Glutamatergic neuron (in vitro differentiated cells): ENCODE measurements around the gene SURF2. TPM values are rescaled to one million over a fixed set of nuclear protein-coding genes. Genes with fewer than 3 reads are reported as not detected.
A peak's percentile ranks its signal among the peaks of the same experiment; 100 is the strongest.

ENCODE experiments used
- DNase-seq: peaks from one replicate; pipeline ENCODE4 v3.0.0; 2022
- H3K27ac Mint-ChIP-seq: one replicate; pipeline ENCODE4 v1.8.0; 2020; ENCODE audit warnings: mild to moderate bottlenecking, mixed read lengths, inconsistent platforms; ENCODE audit not compliant: unreplicated experiment
- H3K27me3 Mint-ChIP-seq: one replicate; pipeline ENCODE4 v1.8.0; 2020; ENCODE audit warnings: mild to moderate bottlenecking, moderate library complexity, mixed read lengths, inconsistent platforms; ENCODE audit not compliant: unreplicated experiment
- H3K36me3 Mint-ChIP-seq: one replicate; pipeline ENCODE4 v1.8.0; 2020; ENCODE audit warnings: mild to moderate bottlenecking, mixed read lengths, inconsistent platforms; ENCODE audit not compliant: unreplicated experiment
- H3K4me1 Mint-ChIP-seq: one replicate; pipeline ENCODE4 v1.8.0; 2020; ENCODE audit warnings: mild to moderate bottlenecking, low read depth, mixed read lengths, inconsistent platforms; ENCODE audit not compliant: unreplicated experiment
- H3K4me3 Mint-ChIP-seq: one replicate; pipeline ENCODE4 v1.8.0; 2020; ENCODE audit warnings: mild to moderate bottlenecking, mixed read lengths, inconsistent platforms; ENCODE audit not compliant: unreplicated experiment
- H3K9me3 Mint-ChIP-seq: one replicate; pipeline ENCODE4 v1.8.0; 2020; ENCODE audit warnings: mild to moderate bottlenecking, moderate library complexity, mixed read lengths, inconsistent platforms; ENCODE audit not compliant: unreplicated experiment
- total RNA-seq: library from RNA; stranded (reverse); fragmentation: NEBNext Ultra II Directional; extraction: Animal tissue kit (Norgen Biotek cat#: 25700); gene quantifications from one replicate; pipeline ENCODE4 v1.2.1, GENCODE V29; 2021; ENCODE audit not compliant: unreplicated experiment
- TF ChIP-seq, protein P1 (sequence below): fragments of 200-600 bp; sonication (generic); IDR thresholded peaks from one replicate; pipeline ENCODE4 v1.5.0; 2021; ENCODE audit not compliant: partially characterized antibody, unreplicated experiment

SURF2 gene
- total RNA-seq, 1 donor from 2014 or later, result 24.0 TPM

DNA sequence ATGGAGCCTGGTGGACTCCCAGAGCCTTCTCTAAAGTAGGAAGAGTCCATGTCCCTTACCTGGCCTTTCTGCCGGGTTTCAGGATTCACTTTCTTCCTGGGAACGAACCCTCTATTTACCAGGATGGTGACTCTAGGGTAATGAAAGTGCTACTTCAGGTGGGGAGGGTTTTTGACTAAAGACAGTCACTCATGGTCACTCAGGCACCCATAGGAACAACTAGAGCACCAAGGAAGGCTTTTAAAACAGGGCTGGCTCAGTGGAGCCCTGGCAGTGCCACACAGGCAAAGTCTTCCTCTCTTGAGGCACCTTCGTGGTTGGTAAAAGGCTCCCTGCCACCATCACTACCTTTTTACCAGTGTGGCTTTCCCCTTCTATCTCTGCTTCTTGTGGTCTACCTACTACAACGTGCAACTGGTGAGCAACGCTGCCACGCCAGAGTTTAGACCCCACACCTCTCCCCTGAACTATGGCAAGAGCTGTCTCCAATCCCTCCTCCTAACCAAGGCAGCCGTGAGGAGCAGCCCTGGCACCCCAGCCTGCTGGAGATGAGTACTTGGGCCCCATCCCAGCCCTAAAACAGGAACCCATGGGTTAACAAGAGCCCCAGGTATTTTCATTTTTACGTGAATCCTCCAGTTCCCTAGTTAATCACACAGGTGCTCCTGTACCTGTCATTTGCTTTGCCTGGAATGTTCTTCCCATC, 3.6 kb upstream of the SURF2 start:
- peaks cover 6% of the 10 kb centered on the region for H3K27me3 Mint-ChIP-seq
- peaks cover 17% of the 10 kb centered on the region for H3K36me3 Mint-ChIP-seq
- TF ChIP-seq, protein P1, sequence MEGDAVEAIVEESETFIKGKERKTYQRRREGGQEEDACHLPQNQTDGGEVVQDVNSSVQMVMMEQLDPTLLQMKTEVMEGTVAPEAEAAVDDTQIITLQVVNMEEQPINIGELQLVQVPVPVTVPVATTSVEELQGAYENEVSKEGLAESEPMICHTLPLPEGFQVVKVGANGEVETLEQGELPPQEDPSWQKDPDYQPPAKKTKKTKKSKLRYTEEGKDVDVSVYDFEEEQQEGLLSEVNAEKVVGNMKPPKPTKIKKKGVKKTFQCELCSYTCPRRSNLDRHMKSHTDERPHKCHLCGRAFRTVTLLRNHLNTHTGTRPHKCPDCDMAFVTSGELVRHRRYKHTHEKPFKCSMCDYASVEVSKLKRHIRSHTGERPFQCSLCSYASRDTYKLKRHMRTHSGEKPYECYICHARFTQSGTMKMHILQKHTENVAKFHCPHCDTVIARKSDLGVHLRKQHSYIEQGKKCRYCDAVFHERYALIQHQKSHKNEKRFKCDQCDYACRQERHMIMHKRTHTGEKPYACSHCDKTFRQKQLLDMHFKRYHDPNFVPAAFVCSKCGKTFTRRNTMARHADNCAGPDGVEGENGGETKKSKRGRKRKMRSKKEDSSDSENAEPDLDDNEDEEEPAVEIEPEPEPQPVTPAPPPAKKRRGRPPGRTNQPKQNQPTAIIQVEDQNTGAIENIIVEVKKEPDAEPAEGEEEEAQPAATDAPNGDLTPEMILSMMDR, result no peak
- H3K9me3 Mint-ChIP-seq, result peaks cover 17% of the 10 kb centered on the region
- H3K4me1 Mint-ChIP-seq, result peaks cover 22% of the 10 kb centered on the region
- DNase-seq, result no peak
- H3K27ac Mint-ChIP-seq, result peak overlapping the region; percentile 55
- H3K4me3 Mint-ChIP-seq, result peak overlapping the region; percentile 9

DNA sequence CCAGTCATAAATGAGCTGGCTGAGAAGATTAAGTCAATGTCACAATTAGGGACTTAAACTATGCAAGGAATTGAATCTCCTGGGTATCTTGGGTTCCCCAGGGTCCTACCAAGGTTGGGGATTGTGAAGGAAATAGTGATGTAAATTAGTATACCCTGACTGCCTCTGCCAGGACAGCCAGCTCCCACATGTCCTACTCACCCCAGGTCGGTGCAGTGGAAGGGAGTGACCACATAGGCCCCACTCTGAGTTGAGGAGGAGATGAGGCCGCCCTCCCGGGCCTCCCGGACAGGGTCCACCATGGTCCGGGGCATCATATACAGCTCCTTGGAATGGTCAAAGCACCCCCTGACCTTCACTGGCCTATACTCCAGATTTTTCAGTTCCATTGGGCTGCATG, 2.8 kb upstream of the SURF2 start:
- Mint-ChIP-seq H3K9me3 (peaks cover 12% of the 10 kb centered on the region), H3K27me3 (peaks cover 7% of the 10 kb centered on the region), H3K4me3 (no peak overlapping the region), H3K36me3 (peaks cover 16% of the 10 kb centered on the region), H3K4me1 (peaks cover 22% of the 10 kb centered on the region), H3K27ac (peak overlapping the region; percentile 78)
- DNase-seq, result no peak
- TF ChIP-seq, protein P1, result no peak

DNA sequence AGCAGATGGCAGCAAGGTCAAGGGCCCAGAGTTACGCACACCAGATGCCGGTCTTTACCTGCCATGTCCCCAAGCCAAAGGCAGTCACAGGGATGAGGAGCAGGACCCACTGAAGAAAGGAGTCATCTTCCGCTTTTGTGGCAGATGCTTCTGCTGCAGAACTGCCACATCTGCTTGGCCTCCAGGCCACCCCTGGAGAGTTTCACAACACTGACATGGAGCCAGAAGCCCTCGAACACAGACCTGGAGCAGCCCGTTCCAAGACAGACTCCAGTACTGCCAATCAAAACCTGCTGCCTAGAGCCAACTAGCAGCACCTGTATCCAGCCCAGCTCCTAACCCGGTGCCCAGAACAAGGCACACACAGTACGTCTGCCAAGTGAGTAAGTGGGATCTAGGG, 1.6 kb upstream of the SURF2 start:
- peak overlapping the region; percentile 85 for H3K4me3 Mint-ChIP-seq
- H3K27ac Mint-ChIP-seq, result peak overlapping the region; percentile 85
- peaks cover 18% of the 10 kb centered on the region for H3K4me1 Mint-ChIP-seq
- TF ChIP-seq, protein P1, result no peak
- H3K27me3 Mint-ChIP-seq, result peaks cover 4% of the 10 kb centered on the region
- peaks cover 5% of the 10 kb centered on the region for H3K9me3 Mint-ChIP-seq
- no peak for DNase-seq
- peaks cover 4% of the 10 kb centered on the region for H3K36me3 Mint-ChIP-seq

DNA sequence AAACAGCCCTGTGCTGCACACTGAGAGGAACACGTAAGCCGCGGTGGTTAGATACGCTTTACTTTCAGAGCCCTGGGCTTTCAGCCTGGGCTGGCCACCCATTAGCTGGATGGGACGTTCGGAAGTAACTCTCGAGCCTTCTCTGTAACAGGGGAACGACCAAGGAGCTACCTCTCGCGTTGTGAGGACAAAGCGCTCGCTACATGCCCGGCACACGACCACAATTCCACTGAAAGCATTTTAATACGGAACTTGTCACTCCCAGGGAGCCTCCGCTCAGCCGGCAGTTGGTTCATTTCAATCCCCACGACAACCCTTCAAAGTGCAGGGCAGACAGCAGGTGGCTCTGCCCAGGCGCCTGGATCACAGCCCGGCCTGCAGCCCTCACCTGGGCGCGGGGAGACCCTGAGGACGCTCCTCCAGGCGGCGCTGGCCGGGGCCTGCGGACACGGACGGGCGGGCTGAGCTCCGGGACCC, 431 bp upstream of the SURF2 start:
- peaks cover 2% of the 10 kb centered on the region for H3K9me3 Mint-ChIP-seq
- H3K4me3 Mint-ChIP-seq, result peak overlapping the region; percentile 85
- TF ChIP-seq, protein P1, result no peak
- H3K27me3 Mint-ChIP-seq, result peaks cover 4% of the 10 kb centered on the region
- no peak for DNase-seq
- H3K4me1 Mint-ChIP-seq, result peaks cover 24% of the 10 kb centered on the region
- peak overlapping the region; percentile 91 for H3K27ac Mint-ChIP-seq
- peaks cover 3% of the 10 kb centered on the region for H3K36me3 Mint-ChIP-seq

DNA sequence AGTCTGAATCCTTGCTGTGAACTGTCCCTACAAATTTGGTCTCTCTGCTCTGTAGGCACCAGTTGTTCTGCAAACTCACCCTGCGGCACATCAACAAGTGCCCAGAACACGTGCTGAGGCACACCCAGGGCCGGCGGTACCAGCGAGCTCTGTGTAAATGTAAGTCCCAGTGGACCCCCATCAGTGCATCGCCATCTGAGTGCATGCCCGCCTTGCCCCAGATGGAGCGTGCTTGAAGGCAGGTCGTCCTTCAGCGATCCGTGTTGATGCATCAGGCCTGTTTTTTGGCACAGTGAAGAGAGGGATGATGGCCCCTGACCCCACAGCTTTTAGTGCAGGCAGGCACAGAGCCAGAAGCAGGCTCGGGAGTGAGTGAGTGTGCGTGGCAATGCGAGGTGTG, 1.3 kb downstream of the SURF2 start:
- Mint-ChIP-seq H3K9me3 (peaks cover 2% of the 10 kb centered on the region), H3K4me1 (peaks cover 28% of the 10 kb centered on the region), H3K4me3 (peak overlapping the region; percentile 75), H3K27me3 (peaks cover 4% of the 10 kb centered on the region), H3K27ac (peak overlapping the region; percentile 26), H3K36me3 (no peaks in the 10 kb centered on the region)
- TF ChIP-seq, protein P1, result no peak
- no peak for DNase-seq
